HEK293T (cell line): ENCODE data around the gene NPAS3.

Experiments used
- CTCF ChIA-PET: fragments of 350-600 bp; formaldehyde crosslinking; extraction: SDS; loops from one replicate; lab custom pipeline; 2021; ENCODE audit warnings: antibody characterized with exemption, inconsistent platforms; lab: Yijun Ruan, JAX
- POLR2A ChIA-PET: fragments of 350-600 bp; formaldehyde crosslinking; extraction: SDS; loops from one replicate; lab custom pipeline; 2020; ENCODE audit warnings: antibody characterized with exemption, inconsistent platforms; lab: Yijun Ruan, JAX
- DNase-seq: peaks from one replicate; pipeline ENCODE4 v3.0.0; 2012; ENCODE audit warnings: mixed read lengths; ENCODE audit errors: extremely low spot score
- ARNT ChIP-seq: fragments of 450-650 bp; IDR thresholded peaks from 2 replicates; pipeline ENCODE4 v1.6.1; 2017; ENCODE audit warnings: mild to moderate bottlenecking
- BHLHE40 ChIP-seq: fragments of 450-650 bp; IDR thresholded peaks from 2 replicates; pipeline ENCODE4 v1.6.1; 2016; ENCODE audit warnings: mild to moderate bottlenecking, moderate library complexity, borderline replicate concordance
- CTBP1 ChIP-seq: fragments of 450-650 bp; IDR thresholded peaks from 2 replicates; pipeline ENCODE4 v1.6.1; 2016; ENCODE audit warnings: borderline replicate concordance
- ELF4 ChIP-seq: fragments of 450-650 bp; IDR thresholded peaks from 2 replicates; pipeline ENCODE4 v1.6.1; 2017; ENCODE audit warnings: antibody characterized with exemption
- FOXA1 ChIP-seq: fragments of 450-650 bp; IDR thresholded peaks from 2 replicates; pipeline ENCODE4 v1.6.1; 2016; ENCODE audit warnings: mild to moderate bottlenecking
- FOXK2 ChIP-seq: fragments of 450-650 bp; IDR thresholded peaks from 2 replicates; pipeline ENCODE4 v1.6.1; 2016; ENCODE audit warnings: mild to moderate bottlenecking
- FOXM1 ChIP-seq: fragments of 450-650 bp; IDR thresholded peaks from 2 replicates; pipeline ENCODE4 v1.6.1; 2017; ENCODE audit warnings: mild to moderate bottlenecking, borderline replicate concordance
- HDGF ChIP-seq: fragments of 450-650 bp; IDR thresholded peaks from 2 replicates; pipeline ENCODE4 v1.6.1; 2017; ENCODE audit warnings: antibody characterized with exemption, borderline replicate concordance
- L3MBTL2 ChIP-seq: fragments of 450-650 bp; conservative IDR thresholded peaks from 2 replicates; pipeline ENCODE4 v1.6.1; 2016; ENCODE audit warnings: mild to moderate bottlenecking
- LEF1 ChIP-seq: fragments of 450-650 bp; IDR thresholded peaks from 2 replicates; pipeline ENCODE4 v1.6.1; 2017; ENCODE audit warnings: mild to moderate bottlenecking, borderline replicate concordance
- NFRKB ChIP-seq: fragments of 450-650 bp; IDR thresholded peaks from 2 replicates; pipeline ENCODE4 v1.6.1; 2016; ENCODE audit warnings: mild to moderate bottlenecking, moderate library complexity
- PKNOX1 ChIP-seq: fragments of 450-650 bp; IDR thresholded peaks from 2 replicates; pipeline ENCODE4 v1.6.1; 2016
- SP1 ChIP-seq: fragments of 450-650 bp; IDR thresholded peaks from 2 replicates; pipeline ENCODE4 v1.6.1; 2017
- SUZ12 ChIP-seq: fragments of 450-650 bp; IDR thresholded peaks from 2 replicates; pipeline ENCODE4 v1.6.1; 2016; ENCODE audit warnings: mild to moderate bottlenecking
- TARDBP ChIP-seq: fragments of 450-650 bp; IDR thresholded peaks from 2 replicates; pipeline ENCODE4 v1.6.1; 2016
- ZNF384 ChIP-seq: fragments of 450-650 bp; IDR thresholded peaks from 2 replicates; pipeline ENCODE4 v1.6.1; 2016

NPAS3 gene

DNA sequence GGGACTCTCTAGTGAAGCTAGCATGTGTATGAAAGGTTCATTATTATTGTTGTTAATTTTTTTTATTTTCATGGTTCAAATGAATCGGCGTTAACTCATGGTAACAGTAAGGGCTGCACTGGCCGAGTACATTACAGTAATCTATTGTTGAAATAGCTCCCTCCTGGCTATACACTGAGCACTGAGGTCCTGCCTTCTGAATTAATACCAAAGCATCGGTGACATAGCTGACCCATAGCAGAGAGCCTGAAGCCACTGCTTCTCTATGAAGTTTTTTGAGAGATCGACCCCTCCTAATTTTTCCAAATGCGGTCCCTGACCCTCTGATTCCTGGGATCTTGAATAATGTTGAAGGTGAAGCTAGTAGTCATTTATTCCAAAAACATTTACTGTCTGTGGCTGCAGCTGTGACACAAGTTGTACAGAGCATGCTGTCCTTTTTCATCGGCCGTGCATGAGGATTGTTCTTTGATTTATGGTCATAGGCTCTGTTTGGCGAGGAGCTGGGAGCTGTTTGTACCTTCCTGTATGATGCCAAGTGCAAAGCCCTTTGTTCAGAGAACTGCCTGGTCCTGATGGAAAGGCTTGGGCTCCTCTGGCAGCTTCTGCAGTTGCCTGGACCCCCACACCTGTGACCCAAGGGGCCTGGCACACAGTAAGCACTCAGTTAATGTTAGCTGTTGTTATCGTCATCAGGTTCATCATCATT is 525.7 kb downstream of the NPAS3 start:
- ChIA-PET CTCF (interaction anchor here (0.7 to 1.4 kb wide), 2 partner anchors 11 to 399 kb away, joined by 3 to 4 read pairs; no protein-coding TSS in a partner anchor), POLR2A (no interaction called here)
- no peak for TF ChIP-seq HDGF
- no peak for TF ChIP-seq SUZ12
- no peak for TF ChIP-seq BHLHE40
- no peak for DNase-seq

- DNase-seq, result no peak
- ChIA-PET CTCF (no interaction called here), POLR2A (no interaction called here)
- TF ChIP-seq L3MBTL2 (no peak), FOXM1 (no peak), LEF1 (no peak), TARDBP (no peak), ARNT (no peak), PKNOX1 (no peak), BHLHE40 (no peak), HDGF (no peak), ELF4 (no peak)
Measured at GRCh38 chr14:33465846-33466700, 527.4 kb downstream of the NPAS3 start.

DNA sequence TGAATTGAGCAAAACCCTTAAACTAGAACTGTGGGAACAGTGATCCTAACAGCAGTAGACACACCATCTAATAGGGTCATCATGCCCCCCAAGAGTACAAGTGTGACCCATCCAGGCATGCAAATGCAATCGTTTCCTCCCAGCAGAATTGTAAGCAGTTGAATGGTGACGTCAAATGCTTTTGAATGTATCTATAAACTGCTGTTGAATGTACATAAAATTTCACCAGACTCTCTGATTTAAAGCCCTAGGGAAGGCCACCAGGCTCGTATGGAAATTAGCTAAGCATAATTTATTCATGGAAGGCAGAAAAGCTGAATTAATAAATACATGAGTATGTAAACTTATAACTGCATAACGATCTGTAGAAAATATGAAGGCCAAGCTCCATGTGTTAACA is 529.3 kb downstream of the NPAS3 start:
- ChIA-PET CTCF (interaction anchor here (0.8 kb wide), 1 partner anchor 482 kb away, joined by 3 read pairs; no protein-coding TSS in a partner anchor), POLR2A (no interaction called here)
- DNase-seq, result no peak
- TF ChIP-seq CTBP1, result no peak
- no peak for TF ChIP-seq BHLHE40
- no peak for TF ChIP-seq L3MBTL2
- TF ChIP-seq NFRKB, result no peak
- no peak for TF ChIP-seq LEF1
- no peak for TF ChIP-seq SUZ12
- no peak for TF ChIP-seq HDGF
- no peak for TF ChIP-seq ZNF384
- no peak for TF ChIP-seq FOXM1
- no peak for TF ChIP-seq ELF4
- TF ChIP-seq SP1, result no peak
- TF ChIP-seq FOXA1, result no peak
- TF ChIP-seq ARNT, result no peak
- no peak for TF ChIP-seq PKNOX1

- DNase-seq, result no peak
- ChIA-PET CTCF (no interaction called here), POLR2A (no interaction called here)
- TF ChIP-seq HDGF (no peak), NFRKB (no peak), BHLHE40 (no peak), ELF4 (no peak), ARNT (no peak), CTBP1 (no peak), L3MBTL2 (no peak), PKNOX1 (no peak), FOXM1 (no peak), FOXA1 (no peak), FOXK2 (no peak), LEF1 (no peak), TARDBP (no peak), SP1 (no peak), ZNF384 (no peak), SUZ12 (no peak)
Measured at GRCh38 chr14:33469898-33470297, 531.2 kb downstream of the NPAS3 start.

DNA sequence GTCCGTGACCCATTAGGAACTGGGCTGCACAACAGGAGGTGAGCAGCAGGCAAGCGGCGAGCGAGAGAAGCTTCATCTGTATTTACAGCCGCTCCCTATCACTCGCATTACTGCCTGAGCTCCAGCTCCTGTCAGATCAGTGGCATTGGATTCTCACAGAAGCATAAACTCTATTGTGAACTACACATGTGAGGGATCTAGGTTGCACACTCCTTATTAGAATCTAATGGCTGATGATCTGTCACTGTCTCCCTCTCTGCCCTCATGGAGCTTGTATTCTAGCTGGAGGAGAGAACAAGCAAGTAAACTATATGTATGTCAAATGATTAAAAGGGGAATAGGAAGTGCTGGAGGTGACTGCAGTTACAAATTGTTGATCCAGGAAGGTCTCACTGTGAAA is 533.1 kb downstream of the NPAS3 start:
- ChIA-PET CTCF (no interaction called here), POLR2A (no interaction called here)
- no peak for TF ChIP-seq FOXA1
- TF ChIP-seq PKNOX1, result no peak
- TF ChIP-seq BHLHE40, result no peak
- TF ChIP-seq FOXM1, result no peak
- TF ChIP-seq LEF1, result no peak
- no peak for TF ChIP-seq NFRKB
- no peak for TF ChIP-seq ARNT
- no peak for TF ChIP-seq HDGF
- no peak for TF ChIP-seq SP1
- no peak for TF ChIP-seq CTBP1
- no peak for TF ChIP-seq L3MBTL2
- TF ChIP-seq TARDBP, result no peak
- TF ChIP-seq ELF4, result no peak
- no peak for DNase-seq
